A549 (cell line): ENCODE measurements around the gene SLCO1B1.
"Not testable (repeated sequence)": the region's sequence is repeated elsewhere in the genome, so short reads cannot be mapped to it uniquely, and the experiment has no call there.

Source experiments
- BCL3 ChIP-seq: fragments of >200 bp; sonication (Bioruptor Twin); formaldehyde crosslinking; IDR thresholded peaks from 3 replicates; pipeline ENCODE4 v1.6.1; 2016
- KDM5A ChIP-seq: fragments of 200-600 bp; sonication (generic); IDR thresholded peaks from 2 replicates; pipeline ENCODE4 v1.6.1; 2016; ENCODE audit warnings: antibody characterized with exemption, mild to moderate bottlenecking

GRCh38 chr12:21214433-21214832, 83.4 kb downstream of the SLCO1B1 start:
- TF ChIP-seq KDM5A, BCL3: not testable (repeated sequence)
